K562 (cell line): ENCODE data around the gene VDAC2.
"Not testable (repeated sequence)": the region's sequence is repeated elsewhere in the genome, so short reads cannot be mapped to it uniquely, and the experiment has no call there.

ENCODE experiments used
- CEBPG ChIP-seq, 3 experiments: fragments of 200-800 bp in 1 of 3; sonication (Bioruptor generic) in 1 of 3; sonication (generic) in 1 of 3; formaldehyde crosslinking in 1 of 3; IDR thresholded peaks in 2 of 3; conservative IDR thresholded peaks in 1 of 3; 2 replicates each; pipeline versions ENCODE4 v1.6.1 to v1.8.0; 2016 to 2022; ENCODE audit warnings: missing compliant biosample characterization in 2 of 3, missing genetic modification characterization in 2 of 3, mild to moderate bottlenecking in 1 of 3, missing genetic modification reagents in 1 of 3
- CTCF ChIP-seq, 3 experiments: IDR thresholded peaks in 2 of 3; conservative IDR thresholded peaks in 1 of 3; 2 replicates each; pipeline ENCODE4 v1.5.1; 2011 to 2012; ENCODE audit warnings: low read length in 3 of 3, mild to moderate bottlenecking in 3 of 3, control low read depth in 2 of 3, improper control_type of control experiment in 1 of 3, inconsistent platforms in 1 of 3, low read depth in 1 of 3, mixed read lengths in 1 of 3, moderate library complexity in 1 of 3; ENCODE audit not compliant: insufficient read depth in 2 of 3
- ERF ChIP-seq: fragments of 450-650 bp; formaldehyde crosslinking; IDR thresholded peaks from 2 replicates; pipeline ENCODE4 v1.4.0; 2020; ENCODE audit warnings: mild to moderate bottlenecking, mixed read lengths
- EZH2 ChIP-seq: IDR thresholded peaks from 2 replicates; pipeline ENCODE4 v1.6.1; 2012; ENCODE audit warnings: low read depth, mild to moderate bottlenecking, inconsistent platforms, low read length, borderline replicate concordance
- NFE2 ChIP-seq: IDR thresholded peaks from 2 replicates; pipeline ENCODE4 v1.6.1; 2014; ENCODE audit warnings: antibody characterized with exemption, low read depth
- NRF1 ChIP-seq, 2 experiments: fragments of 450-650 bp; IDR thresholded peaks in 1 of 2; conservative IDR thresholded peaks in 1 of 2; 2 replicates each; pipeline ENCODE4 v1.6.1; 2014; ENCODE audit warnings: mild to moderate bottlenecking in 2 of 2
- POLR2A ChIP-seq: fragments of 450-650 bp; conservative IDR thresholded peaks from 2 replicates; pipeline ENCODE4 v1.6.1; 2016
- STAT6 ChIP-seq: sonication (generic); formaldehyde crosslinking; IDR thresholded peaks from 2 replicates; pipeline ENCODE4 v1.8.1; 2023; ENCODE audit warnings: mild to moderate bottlenecking, missing genetic modification reagents
- TCF3 ChIP-seq: sonication (generic); formaldehyde crosslinking; IDR thresholded peaks from 2 replicates; pipeline ENCODE4 v1.4.0; 2020; ENCODE audit warnings: mild to moderate bottlenecking, missing genetic modification reagents
- THAP7 ChIP-seq: fragments of 250-450 bp; sonication (Bioruptor Pico); IDR thresholded peaks from 2 replicates; pipeline ENCODE4 v1.5.0; 2021
- ZNF165 ChIP-seq: fragments of 250-450 bp; sonication (Bioruptor Pico); IDR thresholded peaks from 2 replicates; pipeline ENCODE4 v1.4.0; 2020; ENCODE audit warnings: borderline replicate concordance
- ZNF23 ChIP-seq: fragments of 250-450 bp; sonication (Bioruptor Pico); IDR thresholded peaks from 2 replicates; pipeline ENCODE4 v1.4.0; 2020; ENCODE audit warnings: mild to moderate bottlenecking

DNA sequence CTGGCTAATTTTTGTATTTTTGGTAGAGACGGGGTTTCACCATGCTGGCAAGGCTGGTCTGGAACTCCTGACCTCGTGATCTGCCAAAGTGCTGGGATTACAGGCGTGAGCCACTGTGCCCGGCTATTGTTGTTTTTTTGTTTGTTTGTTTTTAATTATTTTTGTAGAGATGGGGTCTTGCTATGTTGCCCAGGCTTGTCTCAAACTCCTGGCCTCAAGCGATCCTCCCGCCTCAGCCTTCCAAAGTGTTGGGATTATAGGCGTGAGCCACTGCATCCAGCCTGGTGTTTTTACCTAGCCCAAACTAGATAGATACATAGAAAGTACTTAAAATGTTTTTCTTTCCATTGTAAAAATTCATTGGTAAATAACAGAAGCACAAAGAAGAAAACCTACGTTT, 10.9 kb downstream of the VDAC2 start:
- not testable (repeated sequence) for TF ChIP-seq CEBPG (CRISPR knock-in tag; IDR thresholded peaks at IDR 0.05); CEBPG (tag; conservative IDR thresholded peaks at IDR 0.05 in 1 of 2, IDR thresholded peaks at IDR 0.05 in 1 of 2); CTCF (IDR thresholded peaks at IDR 0.05 in 2 of 3, conservative IDR thresholded peaks at IDR 0.05 in 1 of 3; ENCODE audit: insufficient read depth in 2 of 3, low read depth in 1 of 3, low read length in 3 of 3); ZNF23 (CRISPR knock-in tag); STAT6 (CRISPR knock-in tag); NFE2; NRF1 (conservative IDR thresholded peaks at IDR 0.05 in 1 of 2, IDR thresholded peaks at IDR 0.05 in 1 of 2); ZNF165 (CRISPR knock-in tag); THAP7 (CRISPR knock-in tag); ERF; POLR2A; TCF3 (CRISPR knock-in tag); EZH2
